KG1 (cell line): ENCODE results near the gene RNF181.
"Not testable (repeated sequence)": the region's sequence is repeated elsewhere in the genome, so short reads cannot be mapped to it uniquely, and the experiment has no call there.

Experiments
- DNase-seq: peaks from one replicate; lab custom pipeline; 2025; lab: John Stamatoyannopoulos, UW

RNF181 gene

DNA sequence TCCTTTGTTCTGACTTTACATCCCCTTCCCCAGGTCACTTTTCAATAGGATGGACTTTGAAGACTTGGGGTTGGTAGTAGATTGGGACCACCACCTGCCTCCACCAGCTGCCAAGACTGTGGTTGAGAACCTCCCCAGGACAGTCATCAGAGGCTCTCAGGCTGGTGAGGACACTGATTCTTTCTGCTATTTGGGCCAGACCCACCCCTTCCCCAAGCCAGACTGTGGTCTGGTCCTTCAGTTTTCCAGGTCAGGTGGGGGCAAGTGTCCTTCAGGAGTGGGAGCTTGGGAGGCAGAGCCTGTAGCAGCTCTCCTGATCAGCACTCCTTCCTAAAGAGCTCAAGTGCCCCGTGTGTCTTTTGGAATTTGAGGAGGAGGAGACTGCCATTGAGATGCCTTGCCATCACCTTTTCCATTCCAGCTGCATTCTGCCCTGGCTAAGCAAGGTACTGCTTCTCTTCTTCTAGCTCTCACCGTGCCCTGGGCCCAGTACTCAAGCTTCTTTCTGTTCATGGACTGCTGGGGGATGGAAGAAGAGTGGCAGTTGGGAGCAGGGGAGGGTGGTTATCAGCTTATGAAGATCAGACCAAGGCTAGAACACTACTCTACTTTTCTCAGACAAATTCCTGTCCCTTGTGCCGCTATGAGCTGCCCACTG, 1.1 kb downstream of the RNF181 start:
- no peak for DNase-seq

DNA sequence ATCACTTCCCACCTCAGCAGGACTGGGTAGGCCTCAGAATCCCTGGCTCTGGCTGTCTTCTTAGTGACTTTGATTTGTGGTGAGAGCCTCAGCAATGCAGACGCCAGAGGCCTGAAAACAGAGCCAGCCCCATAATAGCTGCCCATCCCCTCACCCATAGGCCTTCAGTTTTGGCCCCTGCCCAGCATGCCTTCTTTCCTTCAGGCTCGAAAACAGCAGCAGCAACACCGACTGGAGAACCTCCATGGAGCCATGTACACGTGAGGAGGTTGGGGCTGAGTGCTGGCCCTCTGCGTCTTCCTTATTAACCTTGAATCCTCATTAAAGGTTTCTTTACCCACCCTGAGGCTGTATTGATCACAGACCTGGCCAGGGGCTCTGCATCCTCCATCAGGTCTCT, 1.7 kb downstream of the RNF181 start:
- no peak for DNase-seq

DNA sequence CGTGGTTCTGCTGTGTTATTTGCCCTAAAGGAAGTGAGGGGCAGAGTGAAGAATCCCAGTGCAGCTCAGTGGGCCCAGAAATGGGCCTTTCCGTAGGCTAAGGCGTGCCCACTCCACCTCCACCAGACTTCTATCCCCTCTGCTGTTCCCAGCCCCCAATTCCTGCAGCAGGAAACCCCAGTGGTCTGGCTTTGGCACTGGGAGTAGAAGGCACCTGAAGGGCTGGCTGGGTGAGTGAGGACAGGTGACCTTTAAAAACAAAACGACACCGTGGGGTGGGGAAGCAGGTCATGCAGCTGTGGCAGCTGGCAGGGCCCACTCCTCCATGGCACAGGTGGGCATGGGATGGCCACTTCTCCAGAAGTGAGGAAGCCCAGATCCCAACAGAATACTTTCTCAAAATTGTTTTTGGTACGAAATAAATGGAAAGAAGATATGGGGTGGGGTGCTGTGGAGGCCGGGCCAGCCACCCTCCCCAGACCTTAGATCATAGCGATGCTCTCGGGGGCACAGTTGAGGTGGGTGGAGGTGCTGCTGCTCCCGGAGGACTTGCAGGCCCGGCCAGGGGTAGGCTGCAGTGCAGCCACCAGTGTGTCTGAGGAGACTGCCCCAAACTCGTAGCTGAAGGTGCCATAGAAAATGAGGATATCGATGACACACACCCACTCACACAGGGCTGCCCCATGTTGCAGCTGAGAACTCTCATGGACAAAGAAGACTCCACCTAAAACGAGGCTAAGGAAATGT, 3.2 kb downstream of the RNF181 start:
- no peak for DNase-seq

DNA sequence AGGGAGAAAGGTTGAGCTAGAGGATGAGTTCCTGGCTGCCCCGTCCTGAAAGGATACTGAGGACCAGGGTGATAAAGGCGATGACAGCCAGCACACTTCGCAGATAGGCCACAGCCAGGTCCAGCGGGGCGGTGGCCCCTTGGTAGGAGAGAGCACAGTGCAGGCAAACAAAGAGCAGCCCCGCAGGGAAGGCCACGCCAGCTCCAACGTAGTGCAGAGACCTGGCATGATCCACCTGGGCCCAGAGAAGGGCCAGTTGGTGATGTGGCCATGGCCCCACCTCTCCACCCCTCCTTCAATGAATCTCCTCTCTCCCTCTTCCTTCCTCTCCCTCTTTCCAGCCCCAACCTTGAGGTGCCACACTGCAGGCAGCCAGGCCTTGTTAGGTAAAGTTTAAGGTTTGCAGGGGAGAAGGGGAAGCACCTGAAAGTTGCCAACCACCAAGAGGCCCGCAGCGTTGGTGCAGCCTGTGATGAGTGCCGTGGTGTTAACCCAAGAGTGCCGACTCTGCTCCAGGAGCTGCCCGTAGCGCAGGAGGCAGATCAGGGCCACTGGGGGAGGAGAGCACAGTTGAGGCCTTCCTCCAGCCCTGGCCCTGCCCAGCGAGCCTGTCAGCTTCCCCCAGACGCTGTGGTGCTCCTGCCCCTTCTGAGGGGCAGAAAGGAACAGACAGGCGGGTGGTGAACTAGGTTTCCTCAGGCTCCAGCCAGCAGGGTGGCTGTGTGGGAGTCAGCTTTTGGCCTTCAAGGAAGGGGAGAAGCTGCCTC, 4.1 kb downstream of the RNF181 start:
- no peak for DNase-seq

DNA sequence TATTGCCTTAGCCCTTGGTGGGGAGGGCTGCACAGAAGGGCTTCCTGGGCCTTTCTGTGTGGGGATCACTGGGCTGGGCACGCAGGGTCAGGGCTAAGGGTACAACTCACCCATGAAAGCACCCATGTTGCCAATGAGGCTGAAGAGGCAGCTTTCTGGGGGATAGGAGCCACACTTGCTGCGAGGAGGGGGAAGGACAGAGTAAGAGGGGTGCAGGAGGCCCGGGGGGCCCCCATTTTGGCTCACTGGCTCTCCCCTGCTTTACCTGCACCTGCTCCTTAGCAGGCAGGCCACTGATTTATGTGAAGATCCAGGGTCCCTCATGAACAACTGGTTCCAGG, 4.7 kb downstream of the RNF181 start:
- DNase-seq: no peak

DNA sequence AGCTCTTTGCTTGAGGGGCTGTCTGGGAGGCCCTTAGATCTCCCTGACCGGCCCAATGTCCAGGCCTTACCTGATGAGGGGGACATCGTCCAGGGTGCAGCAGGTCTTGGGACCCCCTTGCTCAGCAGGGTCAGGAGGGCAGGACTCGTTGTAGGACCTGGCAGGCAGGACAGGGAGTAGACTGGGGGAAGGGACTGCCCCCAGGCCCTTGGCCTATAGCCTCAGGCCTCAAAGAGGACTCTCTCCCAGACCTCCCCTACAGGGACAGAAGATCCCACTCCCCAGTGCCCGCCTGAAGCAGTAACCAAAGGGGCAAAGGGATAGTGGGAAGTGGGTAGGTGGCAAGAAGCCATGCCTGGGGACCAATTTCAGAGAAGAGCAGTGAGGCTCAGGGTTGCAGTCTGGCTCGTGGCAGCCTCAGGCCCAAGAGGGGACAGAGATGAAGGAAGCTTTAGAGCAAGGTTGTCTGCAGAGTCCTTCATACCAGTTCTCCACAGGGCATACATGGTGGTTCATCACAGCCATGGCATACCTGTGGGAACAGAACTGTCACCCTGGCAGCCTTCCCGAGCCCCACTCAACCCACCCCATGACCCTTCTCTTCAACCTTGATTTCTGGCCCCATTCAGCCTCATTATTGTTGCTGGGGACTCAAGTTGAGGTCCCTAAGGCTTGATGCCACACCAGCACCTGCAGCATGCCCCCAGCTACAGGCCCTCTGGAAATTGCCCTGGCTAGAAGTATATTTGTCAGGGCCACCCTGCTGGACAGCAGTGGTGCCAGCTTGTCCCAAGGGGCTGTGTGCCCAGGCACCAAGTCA, 5.6 kb downstream of the RNF181 start:
- DNase-seq: no peak

DNA sequence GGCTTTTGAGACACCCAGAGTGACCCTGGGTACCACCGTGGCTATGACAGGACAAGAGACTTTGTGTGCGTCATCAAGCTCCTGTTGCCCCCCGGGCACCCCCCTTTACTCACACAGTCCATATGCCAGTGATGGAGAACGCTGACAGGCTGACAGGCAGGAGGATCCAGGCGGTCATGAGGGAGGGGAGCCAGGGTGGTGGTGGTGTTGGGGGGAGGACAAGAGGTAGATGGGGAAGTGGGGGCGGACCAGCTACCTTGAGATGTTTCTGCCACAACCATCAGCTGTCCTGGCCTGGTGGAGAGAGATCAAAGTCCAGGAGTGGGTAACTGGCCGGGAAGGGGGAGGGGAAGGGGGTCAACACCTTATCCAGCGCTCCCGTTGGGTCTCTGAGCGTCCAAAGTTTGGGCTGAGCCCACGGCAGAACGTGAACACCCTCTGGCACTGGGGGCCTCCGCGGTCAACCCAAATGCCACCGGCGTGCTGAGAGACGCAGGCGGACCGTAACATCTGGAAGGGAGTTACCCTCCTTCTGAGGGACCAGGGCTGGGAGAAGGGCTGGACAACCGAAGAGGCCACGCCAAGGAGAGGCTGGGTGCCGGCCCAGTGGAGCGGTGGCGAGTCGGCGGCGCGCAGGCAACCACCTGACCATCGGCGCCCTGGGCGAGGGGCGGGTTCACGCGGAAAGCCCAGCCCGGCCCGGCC, 6.4 kb downstream of the RNF181 start:
- DNase-seq: no peak

DNA sequence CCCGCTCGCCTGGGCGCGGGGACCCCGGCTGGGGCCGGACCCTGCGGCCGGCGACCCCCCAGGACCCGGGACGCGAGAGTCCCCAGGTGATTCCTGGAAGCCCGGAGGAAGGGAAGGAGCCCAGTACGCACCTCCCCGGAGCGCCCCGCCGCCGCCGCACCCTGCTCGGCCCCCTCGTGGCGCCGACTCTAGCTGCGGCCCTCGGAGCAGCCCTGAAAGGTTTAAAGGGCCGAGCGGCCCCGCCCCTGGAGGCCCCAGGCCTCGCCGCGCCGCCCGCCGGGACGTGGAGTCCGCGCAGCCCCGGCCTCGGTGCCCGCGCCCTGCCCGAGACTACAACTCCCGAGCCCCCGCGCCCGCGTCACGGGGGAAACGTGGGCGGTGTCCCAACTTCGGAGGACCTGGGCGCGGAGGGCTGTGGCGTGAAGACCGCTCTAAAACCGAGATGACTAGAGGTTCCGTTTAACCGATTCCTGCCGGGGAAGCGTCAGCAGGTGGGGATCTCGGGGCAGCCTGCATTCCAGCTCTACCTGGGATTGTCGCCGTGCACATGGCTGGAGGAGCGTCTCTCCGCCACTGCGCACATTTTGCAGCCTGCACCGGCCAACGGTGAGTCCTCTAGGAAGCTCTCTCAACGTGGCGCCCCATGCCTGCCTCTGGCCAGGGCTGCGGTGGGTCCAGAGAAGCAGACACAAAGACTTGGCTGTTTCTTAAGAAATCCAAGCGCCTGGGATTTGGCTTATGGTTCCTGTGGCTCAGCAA, 7.1 kb downstream of the RNF181 start, which contains the start of gene TMEM150A:
Gene TMEM150A (minus strand): TSS at position 223 of the 759 bp plus-strand sequence. CDS start 750 bp downstream, outside the sequence.
- DNase-seq: peak; percentile 88

DNA sequence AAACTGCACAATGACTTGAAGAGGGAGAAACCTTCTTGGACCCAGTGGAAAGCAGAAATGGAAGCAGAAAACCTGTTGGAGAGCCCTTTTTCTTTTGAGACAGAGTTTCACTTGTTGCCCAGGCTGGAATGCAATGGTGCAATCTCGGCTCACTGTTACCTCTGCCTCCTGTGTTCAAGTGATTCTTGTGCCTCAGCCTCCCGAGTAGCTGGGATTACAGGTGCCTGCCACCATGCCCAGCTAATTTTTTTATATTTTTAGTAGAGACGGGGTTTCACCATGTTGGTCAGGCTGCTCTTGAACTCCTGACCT, 8.5 kb downstream of the RNF181 start:
- not testable (repeated sequence) for DNase-seq

DNA sequence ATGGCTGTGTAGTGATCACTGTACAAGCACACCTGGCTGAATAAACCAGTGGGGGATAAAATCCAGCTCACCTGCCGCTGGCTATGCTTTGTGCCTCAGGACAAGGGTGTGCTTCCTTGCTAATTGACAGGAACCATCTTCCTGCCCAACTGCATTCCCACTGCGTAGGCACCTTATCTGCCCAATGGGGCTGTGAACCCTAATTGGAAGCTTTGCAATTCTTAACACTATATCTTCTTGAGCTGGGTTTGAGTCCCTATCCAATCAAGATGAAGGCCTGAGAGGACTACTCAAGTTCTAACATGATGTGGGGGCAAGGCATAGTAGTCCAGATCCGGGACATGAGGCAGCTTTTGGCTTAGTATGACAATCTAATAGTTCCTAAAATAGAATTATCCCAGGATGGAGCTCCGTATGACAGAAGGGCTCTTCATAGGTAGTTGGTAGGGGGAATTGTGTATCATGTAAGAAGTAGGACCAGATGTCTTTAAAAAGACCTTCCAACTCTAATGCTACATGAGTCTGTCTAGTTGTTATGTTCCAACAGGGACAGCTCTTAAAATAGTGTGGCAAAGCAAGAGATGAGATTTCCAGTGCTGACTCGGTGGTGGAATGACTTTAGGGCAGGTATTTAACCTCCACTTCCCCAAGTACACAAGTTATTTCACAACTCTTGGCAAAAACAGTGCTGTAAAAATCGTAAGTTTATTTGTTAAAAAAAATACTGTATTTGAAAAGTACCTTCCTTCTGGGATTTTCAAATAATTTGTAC, 9.2 kb downstream of the RNF181 start:
- DNase-seq: no peak

DNA sequence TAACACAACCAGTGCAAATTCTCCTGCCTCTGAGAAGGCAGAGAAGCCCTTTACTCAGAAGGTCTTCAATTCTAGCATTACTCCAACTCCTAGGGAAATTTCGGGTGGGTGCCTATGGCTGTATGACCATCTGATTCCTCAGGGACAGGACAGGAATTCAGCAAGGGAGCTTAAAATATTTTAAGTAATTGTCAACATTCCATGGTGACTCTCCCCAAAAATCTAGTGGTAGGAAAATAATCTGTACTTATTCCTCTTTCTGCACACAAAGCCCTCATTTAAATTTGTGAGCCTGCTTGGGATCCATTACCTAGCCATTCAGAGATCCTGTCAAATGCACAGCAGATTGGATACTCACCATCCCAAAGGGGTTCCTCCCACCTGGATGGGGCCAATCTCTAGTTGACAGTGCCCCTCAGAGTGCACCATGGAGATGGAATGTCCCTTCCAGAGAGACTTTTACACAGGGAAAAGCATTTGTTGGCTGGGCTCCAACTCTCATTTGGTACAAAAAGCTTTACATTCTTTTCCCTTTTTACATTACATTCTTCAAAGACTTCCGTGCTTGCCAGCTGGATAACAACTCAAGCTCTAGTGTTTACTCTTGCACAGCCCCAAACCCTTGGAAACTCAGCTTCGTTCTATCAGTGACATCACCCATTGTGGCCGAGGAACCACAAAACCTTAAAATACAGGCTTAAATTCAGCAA, 10.0 kb downstream of the RNF181 start:
- no peak for DNase-seq

DNA sequence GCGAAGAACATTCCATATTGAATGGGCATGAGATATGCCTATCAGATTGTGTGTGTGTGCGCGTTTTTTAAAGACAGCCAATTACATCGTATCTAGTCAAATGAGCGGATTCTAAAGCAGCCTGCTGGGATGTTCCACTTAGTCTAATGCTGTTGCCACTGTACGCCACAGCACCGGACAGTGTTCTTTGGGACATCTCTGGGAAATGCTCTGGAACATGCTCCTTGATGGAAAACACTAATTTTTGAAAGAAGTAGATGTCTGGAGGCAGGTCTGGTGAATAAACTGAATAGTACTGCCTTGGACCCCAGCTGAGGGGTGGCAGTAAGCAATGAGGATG, 10.5 kb downstream of the RNF181 start:
- DNase-seq: no peak

DNA sequence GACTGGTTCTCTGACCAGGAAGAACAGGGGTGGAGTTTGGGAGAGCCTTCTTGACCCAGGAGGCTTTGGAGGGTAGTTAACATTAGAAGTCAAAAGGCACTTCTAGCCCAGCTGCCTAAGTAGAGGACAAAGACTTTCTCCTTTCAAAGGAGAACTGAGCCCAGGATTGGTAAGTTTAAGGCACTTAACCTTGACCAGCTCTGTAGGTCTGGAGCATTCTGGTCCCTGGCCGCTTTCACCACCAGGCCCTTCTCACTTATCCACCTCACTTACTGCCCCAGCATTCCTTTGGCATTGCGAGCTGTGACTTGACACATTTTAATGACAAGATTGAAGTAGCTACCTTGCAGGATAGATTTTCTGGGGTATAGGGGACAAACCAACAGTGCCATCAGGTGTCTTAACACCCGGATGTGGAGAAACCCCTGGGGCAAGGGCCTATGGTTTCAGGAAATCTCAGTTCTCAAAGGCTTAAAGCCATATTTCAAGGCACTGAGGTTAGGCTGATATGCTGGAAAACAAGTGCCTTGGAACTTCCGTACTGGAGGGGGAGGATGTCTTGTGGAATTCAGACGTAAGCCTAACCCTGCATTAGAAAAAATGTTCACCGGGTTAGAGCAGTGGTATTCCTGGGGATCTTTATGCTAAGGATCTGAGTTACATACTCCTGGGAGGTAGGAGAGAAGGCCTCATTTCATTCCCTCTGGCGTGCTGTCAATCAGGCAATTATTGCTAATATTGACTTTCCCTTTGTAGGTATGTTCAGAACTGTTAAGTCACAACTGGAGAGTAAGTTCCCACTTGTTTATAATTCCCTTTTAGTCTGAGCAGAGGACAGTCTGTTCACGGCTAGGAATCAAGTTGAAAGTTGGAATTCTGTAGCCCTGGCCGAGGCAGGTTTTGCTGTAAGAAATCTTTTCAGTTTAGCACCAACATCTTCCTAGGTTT, 12.0 kb downstream of the RNF181 start:
- no peak for DNase-seq

DNA sequence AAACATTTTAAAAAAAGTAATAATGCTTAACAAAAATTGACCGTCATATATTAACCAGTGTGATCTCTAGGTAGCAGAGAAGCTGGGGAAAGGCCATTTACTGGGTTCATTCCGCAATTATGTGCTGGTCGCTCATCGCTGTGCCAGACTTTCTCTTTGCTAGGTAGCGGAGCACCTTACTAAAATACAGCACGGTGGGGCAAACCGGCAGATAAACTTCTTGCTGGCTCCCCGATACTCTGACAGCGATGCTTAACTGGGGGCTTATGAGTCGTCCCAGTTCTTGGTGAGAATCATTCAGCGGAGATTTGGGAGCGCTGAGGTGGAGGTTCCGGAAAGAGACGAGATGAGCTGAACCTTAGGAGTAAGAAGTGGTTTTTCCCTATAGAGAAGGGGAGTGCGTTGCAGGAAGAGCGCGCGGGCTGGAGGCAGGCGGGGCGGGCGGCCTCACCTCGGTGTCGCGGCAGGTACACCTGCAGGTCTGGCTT, 15.7 kb downstream of the RNF181 start:
- no peak for DNase-seq

DNA sequence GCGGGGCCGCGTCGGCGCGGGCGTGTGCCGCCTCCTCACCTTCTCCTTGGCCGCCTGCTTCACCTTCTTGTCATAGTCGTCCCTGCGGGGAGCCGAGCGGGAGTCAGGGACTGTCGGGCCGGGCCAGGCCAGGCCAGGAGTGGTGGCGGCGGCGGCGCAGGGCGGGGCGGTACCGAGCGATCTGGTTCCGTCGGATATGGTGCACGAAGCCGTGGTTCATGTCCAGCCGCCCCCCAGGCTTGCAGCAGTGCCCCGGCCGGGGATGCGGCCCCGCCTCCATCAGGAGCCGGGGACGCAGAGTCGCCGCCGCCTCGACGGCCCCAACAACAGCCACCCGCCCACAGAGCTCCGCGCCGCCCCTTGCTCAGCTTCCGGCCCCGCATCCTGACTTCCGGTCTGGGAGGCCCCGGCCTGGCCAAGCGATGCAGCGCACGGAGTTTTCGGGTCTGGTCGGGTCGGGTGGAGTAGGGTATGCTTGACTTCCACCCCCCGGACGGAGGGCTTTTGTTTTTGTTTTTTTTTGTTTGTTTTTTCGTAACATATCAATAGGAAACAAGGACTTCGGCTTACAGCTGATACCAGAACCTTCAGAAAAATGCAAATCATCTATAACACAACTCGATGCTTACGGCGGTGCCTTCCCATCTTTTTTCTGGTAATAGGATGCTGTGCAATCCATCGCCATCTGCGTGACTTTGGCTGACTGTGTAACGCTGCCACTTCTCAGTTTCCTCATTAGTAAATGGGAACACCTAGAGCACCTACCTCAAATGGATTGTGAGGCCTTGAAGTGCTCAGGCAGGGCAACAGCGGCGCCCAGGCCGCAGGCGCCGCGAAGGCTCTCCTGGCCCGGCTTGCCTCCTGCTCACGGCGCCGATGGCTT, 16.4 kb downstream of the RNF181 start, which contains the start of gene C2orf68:
Gene C2orf68 (minus strand): TSS at position 362 of the 883 bp plus-strand sequence. CDS start 82 bp downstream, at position 280.
- peak; percentile 87 for DNase-seq

DNA sequence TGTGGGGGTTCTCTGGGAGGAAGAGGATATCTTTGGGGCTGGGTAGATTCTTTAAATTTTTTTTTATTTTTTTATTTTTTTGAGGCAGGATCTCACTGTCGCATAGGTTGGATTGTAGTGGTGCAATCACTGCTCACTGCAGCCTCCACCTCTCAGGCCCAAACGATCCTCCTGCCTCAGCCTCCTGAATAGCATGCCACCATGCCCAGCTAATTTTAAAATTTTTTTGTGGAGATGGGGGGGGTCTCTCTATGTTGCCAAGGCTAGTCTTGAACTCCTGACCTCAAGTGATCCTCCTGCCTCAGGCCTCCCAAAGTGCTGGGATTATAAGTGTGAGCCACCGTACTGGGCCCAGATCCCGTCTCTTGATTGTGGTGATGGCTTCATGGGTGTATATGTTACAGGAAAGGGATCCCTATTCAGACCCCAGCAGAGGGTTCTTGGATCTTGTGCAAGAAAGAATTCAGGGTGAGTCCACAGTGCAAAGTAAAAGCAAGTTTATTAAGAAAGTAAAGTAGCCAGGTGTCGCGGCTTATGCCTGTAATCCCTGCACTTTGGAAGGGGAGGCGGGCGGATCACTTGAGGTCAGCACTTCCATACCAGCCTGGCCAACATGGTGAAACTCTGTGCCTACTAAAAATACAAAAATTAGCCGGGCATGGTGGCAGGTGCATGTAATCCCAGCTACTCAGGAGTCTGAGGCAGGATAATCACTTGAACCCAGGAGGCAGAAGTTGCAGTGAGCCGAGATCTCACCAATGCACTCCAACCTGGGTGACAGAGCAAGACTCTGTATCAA, 18.4 kb downstream of the RNF181 start:
- no peak for DNase-seq
